Nephron (organoid): ENCODE results near the gene CES4A.

Experiments used
- H3K27ac Mint-ChIP-seq, 3 experiments: 2 replicates each; pipeline ENCODE4 v1.8.0; 2020; ENCODE audit warnings: mixed read lengths in 3 of 3, mild to moderate bottlenecking in 2 of 3, moderate library complexity in 1 of 3
- H3K27me3 Mint-ChIP-seq: 2 replicates; pipeline ENCODE4 v1.8.0; 2021; ENCODE audit warnings: low read depth, mild to moderate bottlenecking, moderate library complexity, mixed read lengths
- H3K36me3 Mint-ChIP-seq: 2 replicates; pipeline ENCODE4 v1.8.0; 2020; ENCODE audit warnings: low read depth, mixed read lengths
- H3K4me1 Mint-ChIP-seq: 2 replicates; pipeline ENCODE4 v1.8.0; 2020; ENCODE audit warnings: mixed read lengths
- H3K4me3 Mint-ChIP-seq, 3 experiments: 2 replicates each; pipeline ENCODE4 v1.8.0; 2020; ENCODE audit warnings: mild to moderate bottlenecking in 3 of 3, mixed read lengths in 3 of 3, moderate library complexity in 2 of 3
- H3K9me3 Mint-ChIP-seq: 2 replicates; pipeline ENCODE4 v1.8.0; 2020; ENCODE audit warnings: mixed read lengths
- TF ChIP-seq, protein P1 (sequence below), 3 experiments: fragments of 200-600 bp; sonication (generic); IDR thresholded peaks; one replicate each; pipeline ENCODE4 v1.5.0; 2021; ENCODE audit warnings: antibody characterized with exemption in 3 of 3; ENCODE audit not compliant: unreplicated experiment in 3 of 3

The CES4A gene

GRCh38 chr16:67017421-67017750 is 29.0 kb downstream of the CES4A start:
- H3K27ac Mint-ChIP-seq, result peak overlapping the region; percentile 9 to 92 (median 89)
- H3K27me3 Mint-ChIP-seq, result peaks cover 11% of the 10 kb centered on the region
- no peak overlapping the region for H3K4me3 Mint-ChIP-seq
- peaks cover 43% of the 10 kb centered on the region for H3K4me1 Mint-ChIP-seq
- TF ChIP-seq, protein P1, sequence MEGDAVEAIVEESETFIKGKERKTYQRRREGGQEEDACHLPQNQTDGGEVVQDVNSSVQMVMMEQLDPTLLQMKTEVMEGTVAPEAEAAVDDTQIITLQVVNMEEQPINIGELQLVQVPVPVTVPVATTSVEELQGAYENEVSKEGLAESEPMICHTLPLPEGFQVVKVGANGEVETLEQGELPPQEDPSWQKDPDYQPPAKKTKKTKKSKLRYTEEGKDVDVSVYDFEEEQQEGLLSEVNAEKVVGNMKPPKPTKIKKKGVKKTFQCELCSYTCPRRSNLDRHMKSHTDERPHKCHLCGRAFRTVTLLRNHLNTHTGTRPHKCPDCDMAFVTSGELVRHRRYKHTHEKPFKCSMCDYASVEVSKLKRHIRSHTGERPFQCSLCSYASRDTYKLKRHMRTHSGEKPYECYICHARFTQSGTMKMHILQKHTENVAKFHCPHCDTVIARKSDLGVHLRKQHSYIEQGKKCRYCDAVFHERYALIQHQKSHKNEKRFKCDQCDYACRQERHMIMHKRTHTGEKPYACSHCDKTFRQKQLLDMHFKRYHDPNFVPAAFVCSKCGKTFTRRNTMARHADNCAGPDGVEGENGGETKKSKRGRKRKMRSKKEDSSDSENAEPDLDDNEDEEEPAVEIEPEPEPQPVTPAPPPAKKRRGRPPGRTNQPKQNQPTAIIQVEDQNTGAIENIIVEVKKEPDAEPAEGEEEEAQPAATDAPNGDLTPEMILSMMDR (IDR thresholded peaks at IDR 0.05; ENCODE audit: unreplicated experiment in 3 of 3), result no peak
- H3K36me3 Mint-ChIP-seq, result no peaks in the 10 kb centered on the region
- H3K9me3 Mint-ChIP-seq, result no peaks in the 10 kb centered on the region

DNA sequence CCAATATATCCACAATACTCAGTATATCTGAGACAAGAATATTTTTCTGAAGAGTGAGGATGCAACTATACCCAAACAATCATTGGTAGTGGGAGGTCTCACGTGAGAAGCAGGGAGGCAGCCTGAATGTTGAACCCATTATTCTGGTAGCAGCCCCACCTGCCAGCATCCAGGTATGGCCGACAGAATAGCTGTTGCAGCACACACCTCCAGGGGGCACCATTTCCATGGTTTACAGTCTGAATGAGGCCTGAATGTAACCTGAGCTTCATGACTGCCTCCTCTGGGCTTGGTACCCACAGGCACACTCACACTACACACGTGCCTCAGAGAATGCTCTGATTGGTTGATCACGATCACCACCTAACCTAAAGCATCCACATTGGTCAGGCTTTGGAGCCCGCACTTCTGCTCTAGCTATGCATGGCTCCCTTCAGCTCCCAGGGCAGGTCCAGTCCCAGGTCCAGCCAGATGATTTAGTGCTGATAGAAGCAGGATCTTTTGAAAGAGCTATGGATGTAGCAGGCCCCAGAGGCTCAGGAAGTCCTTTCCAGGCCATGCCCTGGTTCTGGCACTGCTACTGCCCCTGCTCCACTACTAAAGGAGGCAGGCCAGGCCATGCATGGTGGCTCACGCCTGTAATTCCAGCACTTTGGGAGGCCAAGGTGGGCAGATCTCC is 29.6 kb downstream of the CES4A start:
- Mint-ChIP-seq H3K27ac (peak overlapping the region; percentile 20 to 92 (median 89)), H3K4me1 (peaks cover 47% of the 10 kb centered on the region), H3K9me3 (no peaks in the 10 kb centered on the region)

DNA sequence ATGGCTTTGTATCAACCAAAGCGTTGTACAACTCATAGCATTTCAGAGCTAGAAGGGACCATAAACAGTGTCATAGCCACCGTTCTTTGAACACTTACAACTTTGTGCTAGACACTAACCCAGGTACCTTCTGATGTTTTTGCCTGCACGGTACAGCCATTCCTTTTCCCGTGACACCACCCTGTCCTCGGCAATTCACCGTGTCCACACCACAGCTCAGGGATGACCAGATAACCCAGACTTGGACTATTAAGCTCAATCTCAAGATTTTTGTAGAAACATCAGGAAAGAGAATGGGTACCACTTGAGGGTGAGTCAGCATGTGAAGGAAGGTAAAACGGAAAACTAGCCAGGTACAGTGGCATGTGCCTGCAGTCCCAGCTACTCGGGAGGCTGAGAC is 30.8 kb downstream of the CES4A start:
- Mint-ChIP-seq H3K27ac (peak overlapping the region in 1 of 3 experiments; percentile 47), H3K36me3 (no peaks in the 10 kb centered on the region), H3K4me1 (peaks cover 48% of the 10 kb centered on the region), H3K9me3 (no peaks in the 10 kb centered on the region), H3K27me3 (peaks cover 11% of the 10 kb centered on the region), H3K4me3 (no peak overlapping the region)
- TF ChIP-seq, protein P1 (IDR thresholded peaks at IDR 0.05; ENCODE audit: unreplicated experiment in 3 of 3), result no peak

More for the DNA sequence above, 29.6 kb downstream of the CES4A start:
- no peak overlapping the region for H3K4me3 Mint-ChIP-seq
- TF ChIP-seq, protein P1 (IDR thresholded peaks at IDR 0.05; ENCODE audit: unreplicated experiment in 3 of 3), result peak; percentile 60 to 65 (median 65)
- no peaks in the 10 kb centered on the region for H3K36me3 Mint-ChIP-seq
- H3K27me3 Mint-ChIP-seq, result peaks cover 11% of the 10 kb centered on the region

DNA sequence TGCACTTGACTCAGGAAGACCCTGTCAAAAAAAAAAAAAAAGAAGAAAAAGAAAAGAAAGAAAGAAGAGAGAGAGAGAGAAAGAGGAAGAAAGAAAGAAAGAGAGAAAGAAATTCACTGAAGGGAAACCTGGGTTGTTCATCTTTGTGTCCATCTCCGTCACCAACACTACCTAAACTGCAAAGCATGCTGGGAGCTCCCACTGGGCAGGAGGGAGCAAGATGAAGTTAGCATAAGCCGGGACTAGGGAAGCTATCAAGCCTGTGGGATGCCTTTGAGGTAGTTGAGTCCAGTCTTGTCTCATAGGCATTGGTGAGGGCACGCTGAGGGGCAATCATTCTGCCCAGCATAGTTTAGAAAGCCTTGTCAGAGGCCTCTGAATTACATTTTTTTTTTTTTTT is 32.9 kb downstream of the CES4A start:
- Mint-ChIP-seq H3K4me1 (peaks cover 44% of the 10 kb centered on the region), H3K36me3 (no peaks in the 10 kb centered on the region), H3K9me3 (no peaks in the 10 kb centered on the region), H3K27me3 (peaks cover 11% of the 10 kb centered on the region), H3K4me3 (no peak overlapping the region), H3K27ac (peak overlapping the region in 2 of 3 experiments; percentile 76 to 80)
- TF ChIP-seq, protein P1 (IDR thresholded peaks at IDR 0.05; ENCODE audit: unreplicated experiment in 3 of 3), result no peak

DNA sequence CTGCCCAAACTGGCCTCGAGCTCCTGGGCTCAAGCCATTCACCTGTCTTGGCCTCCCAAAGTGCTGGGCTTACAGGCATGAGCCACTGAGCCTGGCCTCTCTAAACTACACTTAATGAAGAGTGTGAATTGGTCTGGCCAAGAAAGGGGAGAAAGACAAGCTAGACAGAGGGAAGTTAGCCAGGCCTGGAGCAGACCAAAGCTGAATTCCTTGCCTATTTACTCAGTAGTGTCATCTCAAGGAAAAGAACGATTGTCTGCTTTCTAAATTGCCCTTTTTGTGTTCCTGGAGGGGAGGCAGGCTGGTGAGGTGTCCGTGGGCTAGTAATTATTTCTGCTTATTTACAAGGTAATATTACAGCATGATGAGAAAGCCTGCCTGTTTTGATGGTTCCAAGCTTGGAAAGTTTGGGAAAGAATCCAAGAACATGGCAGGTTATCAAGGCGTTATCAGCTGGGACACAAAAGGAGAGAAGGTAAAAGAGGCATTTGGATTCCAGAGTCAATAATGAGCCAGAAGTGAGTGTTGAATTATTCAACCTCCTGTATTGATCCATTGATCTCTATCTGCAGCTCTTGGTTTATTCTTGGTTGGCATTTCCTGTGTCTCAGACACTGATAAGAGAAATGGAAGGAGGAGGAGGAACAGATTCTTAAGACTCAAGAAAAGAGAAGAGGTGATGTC is 34.3 kb downstream of the CES4A start:
- H3K9me3 Mint-ChIP-seq, result no peaks in the 10 kb centered on the region
- H3K36me3 Mint-ChIP-seq, result no peaks in the 10 kb centered on the region
- H3K4me1 Mint-ChIP-seq, result peaks cover 43% of the 10 kb centered on the region
- peak overlapping the region; percentile 46 to 79 (median 74) for H3K27ac Mint-ChIP-seq
- H3K4me3 Mint-ChIP-seq, result peak overlapping the region in 1 of 3 experiments; percentile 10
- TF ChIP-seq, protein P1 (IDR thresholded peaks at IDR 0.05; ENCODE audit: unreplicated experiment in 3 of 3), result no peak
- peaks cover 8% of the 10 kb centered on the region for H3K27me3 Mint-ChIP-seq
